IPS DF 19.7 (cell line): Measurements from ENCODE around the gene DHX57.
"Not testable (repeated sequence)": the region's sequence is repeated elsewhere in the genome, so short reads cannot be mapped to it uniquely, and the experiment has no call there.

Experiments
- DNase-seq: peaks from one replicate; pipeline ENCODE4 v3.0.0-alpha.2; 2013; ENCODE audit warnings: low read depth, low spot score

The DHX57 gene

DNA sequence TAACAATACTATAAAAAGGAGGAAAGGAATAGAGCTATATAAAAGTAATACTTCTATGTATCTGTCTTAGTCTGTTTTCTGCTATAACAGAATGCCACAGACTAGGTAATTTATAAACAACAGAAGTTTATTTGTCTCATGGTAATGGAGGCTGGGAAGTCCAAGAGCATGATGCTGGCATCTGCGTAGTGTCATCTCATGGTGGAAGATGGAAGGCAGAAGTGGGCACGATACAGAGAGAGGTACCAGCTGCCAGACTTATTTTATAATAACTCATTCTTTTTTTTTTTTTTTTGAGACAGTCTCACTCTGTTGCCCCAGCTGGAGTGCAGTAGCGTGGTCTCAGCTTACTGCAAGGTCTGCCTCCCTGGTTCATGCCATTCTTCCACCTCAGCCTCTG, 4.3 kb downstream of the DHX57 start:
- no peak for DNase-seq

DNA sequence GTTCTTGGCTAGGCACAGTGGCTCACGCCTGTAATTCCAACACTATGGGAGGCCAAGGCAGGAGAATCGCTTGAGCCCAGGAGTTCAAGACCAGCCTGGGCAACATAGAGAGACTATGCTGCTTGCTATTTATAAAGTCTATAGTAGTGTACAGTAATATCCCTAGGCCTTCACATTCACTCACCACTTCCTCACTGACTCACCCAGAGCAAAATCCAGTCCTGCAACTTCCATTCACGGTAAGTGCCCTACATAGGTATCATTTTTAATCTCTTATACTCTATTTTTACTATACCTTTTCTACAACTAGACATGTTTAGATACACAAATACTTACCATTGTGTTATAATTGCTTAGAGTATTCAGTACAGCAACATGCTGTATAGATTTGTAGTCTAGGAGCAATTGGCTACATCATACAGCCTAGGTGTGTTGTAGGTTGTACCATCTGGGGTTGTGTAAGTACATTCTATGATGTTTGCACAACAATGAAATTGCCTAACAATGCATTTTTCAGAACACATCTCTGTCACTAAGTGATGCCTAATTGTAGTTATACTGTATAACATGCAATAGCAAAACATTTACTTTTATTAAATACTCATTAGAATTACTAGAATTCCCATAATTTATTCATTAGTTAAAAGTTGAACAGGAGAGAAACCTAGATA, 8.8 kb downstream of the DHX57 start:
- DNase-seq, result no peak

DNA sequence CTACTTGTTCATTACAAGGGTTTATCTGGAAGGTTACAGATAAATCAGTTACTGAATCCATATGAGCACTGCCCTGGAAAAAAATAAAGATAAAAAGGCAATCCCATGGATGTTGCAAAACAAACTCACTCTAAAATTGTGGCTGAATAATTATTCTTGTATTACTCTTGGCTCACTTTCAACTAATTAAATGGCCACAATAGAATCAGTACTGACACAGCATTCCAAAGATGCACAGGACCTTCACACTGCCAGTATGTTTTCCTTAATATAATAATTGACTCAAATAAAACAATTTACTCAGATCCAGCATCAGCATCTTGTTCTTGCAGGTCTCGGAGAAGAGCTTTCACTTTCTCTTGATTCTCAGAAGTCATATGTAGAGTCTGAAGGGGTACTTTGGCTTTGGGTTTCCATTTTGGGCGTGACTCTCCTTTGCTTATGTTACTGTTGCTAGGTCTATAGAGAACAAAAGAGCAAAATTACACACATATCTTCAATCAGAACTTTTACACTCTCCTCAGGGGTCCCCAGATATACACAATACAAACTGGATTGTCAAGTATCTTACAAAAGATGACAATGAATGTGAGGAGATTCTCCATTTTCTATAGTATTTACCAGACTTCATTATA, 12.6 kb downstream of the DHX57 start:
- no peak for DNase-seq

DNA sequence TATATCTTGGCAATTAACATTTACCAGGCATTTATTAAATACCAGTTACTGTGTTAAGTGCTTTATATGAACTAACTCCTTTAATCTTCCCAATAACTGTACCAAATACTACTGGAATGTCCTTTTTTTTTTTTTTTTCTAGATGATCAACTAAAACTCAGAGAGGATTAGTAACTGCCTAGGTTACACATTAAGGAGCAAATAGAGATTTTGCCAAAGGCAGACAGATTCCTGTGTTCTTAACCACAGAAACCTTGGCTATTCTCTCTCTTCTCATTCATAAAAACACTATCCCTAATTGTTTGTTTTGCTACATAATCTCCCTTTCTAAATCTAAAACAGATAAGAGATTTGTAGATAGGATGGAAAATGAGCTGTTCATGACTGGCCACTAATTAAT, 13.3 kb downstream of the DHX57 start:
- no peak for DNase-seq

DNA sequence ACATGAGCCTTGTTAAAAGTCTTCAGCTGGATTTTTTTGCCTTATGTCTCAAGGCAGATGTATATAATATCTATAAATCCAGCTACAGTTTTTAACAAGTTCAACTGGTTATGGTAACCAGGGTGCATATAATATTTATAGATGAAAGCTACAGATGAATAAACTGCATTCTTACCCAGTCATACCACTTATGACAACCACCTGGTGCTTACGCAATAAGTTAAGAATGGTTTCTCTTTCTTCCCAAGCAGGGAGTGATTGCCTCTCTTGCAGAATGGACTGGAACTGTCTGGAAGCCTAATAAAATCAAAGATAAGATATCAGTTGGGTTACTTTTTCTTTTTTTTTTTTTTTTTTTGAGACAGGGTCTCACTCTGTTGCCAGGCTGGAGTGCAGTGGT, 19.6 kb downstream of the DHX57 start:
- no peak for DNase-seq

DNA sequence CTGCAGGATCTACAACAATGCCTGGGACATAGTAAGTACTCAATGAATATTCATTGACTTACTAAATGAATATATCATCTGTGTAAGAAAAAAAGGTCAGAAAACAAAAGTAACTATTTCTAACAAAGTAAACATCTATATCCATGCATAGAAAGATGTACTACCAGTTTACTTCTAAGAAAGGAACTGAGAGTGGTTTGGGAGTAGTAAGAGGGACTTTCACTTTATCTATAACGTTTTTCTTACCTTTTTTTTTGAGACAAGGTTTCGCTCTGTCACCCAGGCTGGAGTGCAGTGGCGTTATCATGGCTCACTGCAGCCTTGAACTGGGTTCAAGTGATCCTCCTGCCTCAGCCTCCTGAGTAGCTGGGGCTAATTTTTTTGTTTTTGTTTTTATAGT, 25.7 kb downstream of the DHX57 start:
- no peak for DNase-seq

DNA sequence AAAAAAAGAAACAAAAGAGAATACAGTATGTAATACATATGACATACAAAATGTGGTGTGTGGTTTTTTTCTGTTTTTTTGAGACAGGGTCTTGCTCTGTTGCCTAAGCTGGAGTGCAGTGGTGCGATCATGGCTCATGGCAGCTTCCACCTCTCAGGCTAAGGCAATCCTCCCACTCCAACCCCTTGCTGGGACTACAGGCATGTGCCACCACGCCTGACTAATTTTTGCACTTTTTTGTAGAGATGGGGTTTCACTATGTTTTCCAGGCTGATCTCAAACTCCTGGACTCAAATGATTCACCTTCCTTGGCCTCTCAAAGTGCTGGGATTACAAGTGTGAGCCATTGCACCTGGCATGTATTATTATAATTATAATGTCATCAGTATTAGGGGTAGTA, 38.9 kb downstream of the DHX57 start:
- no peak for DNase-seq

DNA sequence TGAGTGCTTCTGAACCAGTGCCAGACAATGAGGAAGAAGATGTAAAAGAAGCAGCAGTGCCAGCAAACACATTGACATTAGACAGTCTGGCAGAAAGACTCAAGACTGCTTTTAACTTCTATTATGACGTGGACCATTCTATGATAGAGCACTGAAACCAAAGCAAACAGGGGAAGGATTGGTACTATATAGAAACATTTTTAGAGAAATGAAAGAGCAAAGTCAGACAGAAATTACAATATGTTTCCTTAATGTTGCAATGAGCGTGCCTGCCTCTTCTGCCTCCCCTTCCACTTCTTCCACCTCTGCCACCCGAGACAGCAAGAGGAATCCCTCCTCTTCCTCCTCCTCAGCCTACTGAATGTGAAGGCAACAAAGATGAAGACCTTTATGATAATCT, 39.7 kb downstream of the DHX57 start:
- DNase-seq, result no peak

DNA sequence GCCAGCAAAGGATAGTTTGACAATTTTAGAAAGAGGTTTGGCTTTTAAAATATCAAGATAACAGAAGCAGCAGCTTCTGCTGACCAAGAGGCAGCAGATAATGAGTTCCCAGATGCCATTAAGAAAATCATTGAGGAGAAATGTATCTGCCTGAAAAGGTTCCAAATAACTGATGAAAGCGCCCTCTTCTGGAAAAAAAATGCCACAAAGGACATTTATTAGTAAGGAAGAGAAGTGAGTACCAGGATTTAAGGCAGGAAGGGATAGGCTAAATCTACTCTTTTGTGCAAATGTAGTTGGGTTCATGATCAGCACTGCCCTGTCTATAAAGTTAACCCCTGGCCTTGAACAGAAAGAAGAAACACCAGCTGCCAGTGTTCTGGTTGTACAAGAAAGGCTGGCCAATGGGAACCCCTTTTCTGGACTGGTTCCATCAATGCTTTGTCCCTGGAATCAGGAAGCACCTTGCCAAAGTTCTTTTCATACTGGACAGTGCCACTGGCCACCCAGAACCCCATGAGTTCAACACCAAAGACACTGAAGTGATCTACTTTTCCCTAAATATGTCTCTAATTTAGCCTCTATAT, 40.6 kb downstream of the DHX57 start:
- no peak for DNase-seq

DNA sequence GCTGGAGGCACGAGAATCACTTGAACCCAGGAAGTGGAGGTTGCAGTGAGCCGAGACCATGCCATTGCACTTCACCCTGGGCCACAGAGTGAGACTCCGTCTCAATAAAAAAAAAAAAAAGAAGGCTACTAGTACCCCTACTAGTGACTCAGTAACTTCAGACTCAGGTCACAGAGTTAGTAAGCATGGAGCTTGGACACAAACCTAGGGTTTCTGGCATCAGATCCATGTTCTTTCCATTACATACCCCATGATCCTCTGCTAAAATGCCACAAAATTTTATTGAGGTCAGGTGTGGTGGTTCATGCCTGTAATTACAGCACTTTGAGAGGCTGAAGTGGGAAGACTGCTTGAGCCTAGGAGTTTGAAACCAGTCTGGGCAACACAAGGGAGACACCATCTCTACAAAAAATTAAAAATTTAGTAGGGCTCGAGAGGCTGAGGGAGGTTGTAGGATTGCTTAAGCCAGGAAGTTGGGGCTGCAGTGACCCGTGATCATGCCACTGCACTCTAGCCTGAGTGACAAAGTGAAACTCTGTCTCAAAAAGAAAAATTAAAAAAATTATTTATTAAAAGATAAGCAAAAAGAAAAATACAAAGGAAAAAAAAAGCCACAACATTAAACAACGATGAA, 45.1 kb downstream of the DHX57 start:
- no peak for DNase-seq

DNA sequence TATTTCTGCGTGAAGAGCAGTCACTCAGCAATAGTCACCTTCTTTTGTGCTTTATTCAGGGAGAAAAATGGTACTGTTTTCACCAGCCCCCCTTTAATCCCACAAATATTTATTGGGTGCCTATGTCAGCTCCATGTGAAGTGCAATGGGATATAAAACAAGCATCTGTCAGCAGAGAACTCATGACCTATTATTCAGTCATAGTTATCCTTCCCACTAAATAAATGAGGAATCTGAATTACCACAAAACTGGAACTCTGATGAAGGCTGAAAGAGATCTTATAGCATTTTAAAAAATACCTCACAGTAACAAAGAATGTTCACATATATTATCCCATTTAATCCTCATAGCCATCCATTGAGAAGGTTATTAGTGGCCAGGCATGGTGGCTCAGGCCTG, 45.8 kb downstream of the DHX57 start:
- no peak for DNase-seq

DNA sequence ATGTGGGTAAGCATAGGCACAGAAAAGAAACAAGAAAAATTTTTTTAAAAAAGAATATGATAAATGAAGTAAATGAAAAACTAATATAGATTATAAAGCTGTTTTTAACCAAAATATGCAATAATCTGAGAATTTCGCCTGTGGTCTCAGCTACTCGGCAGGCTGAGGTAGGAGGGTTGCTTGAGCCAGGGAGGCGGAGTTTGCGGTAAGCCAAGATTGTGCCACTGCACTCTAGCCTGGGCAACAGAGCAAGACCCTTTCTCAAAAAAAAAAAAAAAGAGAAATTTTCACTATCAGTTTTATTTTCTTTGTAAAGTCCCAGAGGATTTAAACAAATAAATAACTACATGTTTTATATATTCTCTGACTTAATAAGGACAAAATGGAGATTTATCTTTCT, 47.3 kb downstream of the DHX57 start:
- DNase-seq, result no peak

DNA sequence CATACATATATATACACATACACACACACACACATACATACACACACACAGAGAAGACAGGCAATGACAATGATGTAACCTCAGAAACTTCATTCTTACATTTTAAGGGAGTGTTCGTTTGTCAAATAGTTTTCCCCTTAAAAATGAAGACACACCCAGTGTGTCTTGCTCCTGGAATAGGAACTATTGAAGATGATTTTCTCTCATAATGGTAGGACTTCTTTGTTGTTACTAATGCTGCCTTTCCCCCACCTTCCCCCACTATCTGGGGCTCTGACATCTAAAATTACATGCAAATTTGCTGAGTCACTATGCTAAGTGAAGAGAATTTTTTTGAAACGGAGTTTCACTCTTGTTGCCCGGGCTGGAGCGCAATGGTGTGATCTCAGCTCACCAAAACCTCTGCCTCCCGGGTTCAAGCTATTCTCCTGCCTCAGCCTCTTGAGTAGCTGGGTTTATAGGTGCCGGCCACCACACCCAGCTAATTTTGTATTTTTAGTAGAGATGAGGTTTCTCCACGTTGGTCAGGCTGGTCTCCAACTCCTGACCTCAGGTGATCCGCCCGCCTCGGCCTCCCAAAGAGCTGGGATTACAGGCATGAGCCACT, 48.1 kb downstream of the DHX57 start:
- DNase-seq, result not testable (repeated sequence)

DNA sequence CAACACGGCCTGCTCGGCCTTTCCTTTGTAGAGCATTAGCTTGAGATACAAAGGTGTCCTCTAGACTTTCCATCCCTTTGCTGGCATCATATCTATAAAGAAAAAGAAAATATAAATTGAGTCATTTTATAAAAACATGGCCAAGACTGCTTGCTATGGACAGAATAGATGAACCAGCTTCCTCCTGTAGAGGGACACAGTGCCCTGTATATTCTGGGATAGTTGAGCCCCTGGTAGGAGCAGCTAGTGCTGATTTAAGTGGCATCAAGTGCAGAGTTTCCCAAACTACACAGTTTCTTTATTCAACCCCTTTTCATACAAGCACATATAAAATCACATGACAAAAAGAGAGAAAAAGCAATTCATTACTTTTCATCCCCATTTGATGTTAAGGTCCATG, 49.8 kb downstream of the DHX57 start:
- DNase-seq, result no peak

DNA sequence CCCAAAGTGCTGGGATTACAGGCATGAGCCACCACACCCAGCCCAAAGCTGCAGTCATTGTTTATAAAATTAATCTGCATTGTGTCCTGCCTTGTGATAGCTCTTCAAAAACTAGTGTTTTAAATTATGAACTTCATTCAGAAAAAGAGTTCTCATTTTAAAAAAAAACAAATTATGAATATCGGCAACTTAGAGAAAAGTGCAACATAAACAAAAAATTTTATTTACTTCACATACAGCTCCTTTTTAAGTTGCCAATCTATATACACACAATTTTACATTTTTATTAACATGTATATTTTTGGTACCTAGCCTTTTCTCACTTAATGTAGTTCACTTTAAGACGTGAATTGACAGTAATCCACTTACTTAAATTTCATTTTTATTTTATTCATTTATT, 50.8 kb downstream of the DHX57 start:
- no peak for DNase-seq

DNA sequence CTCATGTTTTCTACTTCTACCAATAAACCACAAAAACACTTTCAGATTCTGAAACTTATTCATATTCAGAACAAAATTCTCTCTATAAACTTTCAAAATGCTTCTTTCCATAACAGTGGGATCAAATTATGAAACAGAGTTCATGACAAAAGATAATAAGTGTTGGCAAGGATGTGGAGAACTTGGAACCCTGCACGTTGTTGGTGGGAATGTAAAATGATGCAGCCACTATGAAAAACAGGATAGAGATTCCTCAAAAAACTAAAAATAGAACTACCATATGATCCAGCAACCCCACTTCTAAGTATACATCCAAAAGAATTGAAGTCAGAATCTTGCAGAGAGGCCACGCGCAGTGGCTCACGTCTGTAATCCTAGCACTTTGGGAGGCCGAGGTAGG, 52.3 kb downstream of the DHX57 start:
- DNase-seq, result no peak

DNA sequence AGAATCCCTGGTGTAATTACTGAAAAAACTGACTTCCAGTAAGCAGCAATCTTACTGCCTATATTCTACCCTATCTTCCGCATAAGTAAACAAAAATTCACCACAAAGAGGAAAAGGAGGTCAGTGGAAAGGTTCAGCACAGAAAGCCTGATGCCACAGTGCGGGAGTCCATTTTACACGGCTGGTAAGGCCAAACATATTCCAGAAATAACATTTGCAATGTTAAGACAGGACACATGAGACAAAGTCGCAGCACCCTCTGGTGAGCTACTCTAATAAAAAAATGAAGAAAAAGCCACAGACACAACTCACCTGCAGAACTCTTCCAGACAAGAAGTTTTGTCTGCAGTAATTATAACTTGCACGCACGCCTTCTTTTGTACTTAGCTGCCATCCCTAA, 57.2 kb downstream of the DHX57 start:
- no peak for DNase-seq

DNA sequence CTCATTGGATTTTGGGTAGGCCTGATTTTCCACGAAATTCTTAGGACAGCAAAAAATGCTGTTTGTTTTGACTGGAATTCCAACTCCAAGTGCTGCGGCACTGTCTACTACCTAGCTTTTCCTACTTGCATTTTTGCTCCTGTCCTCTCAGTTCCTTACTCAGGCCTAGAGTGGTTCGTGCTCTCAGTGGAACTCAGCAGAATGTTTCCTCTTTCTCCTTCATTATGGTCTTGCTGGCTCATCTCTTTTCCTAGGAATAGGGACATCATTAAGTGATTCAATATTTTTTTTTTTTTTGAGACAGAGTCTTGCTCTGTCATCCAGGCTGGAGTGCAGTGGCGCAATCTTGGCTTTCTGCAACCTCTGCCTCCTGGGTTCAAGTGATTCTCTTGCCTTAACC, 59.8 kb downstream of the DHX57 start:
- DNase-seq, result no peak

DNA sequence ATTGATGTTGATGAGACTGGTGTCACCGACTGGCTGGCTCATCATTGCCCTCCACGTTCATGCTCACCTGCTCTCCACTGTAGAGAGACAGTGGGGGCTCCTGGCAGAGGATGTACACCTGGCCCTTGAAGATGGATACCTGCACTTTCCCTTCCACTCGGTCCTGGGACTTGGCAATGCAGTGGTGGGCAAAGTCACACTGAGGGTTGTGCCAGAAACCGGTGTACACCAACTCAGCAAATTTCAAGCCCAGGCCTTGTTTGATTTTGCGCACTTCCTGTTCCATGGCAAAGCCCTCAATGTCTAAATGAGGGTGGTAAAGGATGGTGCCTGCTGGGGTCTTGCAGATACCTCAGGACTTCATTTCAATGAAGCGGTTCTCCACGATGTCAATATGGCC, 65.2 kb downstream of the DHX57 start:
- DNase-seq, result no peak

DNA sequence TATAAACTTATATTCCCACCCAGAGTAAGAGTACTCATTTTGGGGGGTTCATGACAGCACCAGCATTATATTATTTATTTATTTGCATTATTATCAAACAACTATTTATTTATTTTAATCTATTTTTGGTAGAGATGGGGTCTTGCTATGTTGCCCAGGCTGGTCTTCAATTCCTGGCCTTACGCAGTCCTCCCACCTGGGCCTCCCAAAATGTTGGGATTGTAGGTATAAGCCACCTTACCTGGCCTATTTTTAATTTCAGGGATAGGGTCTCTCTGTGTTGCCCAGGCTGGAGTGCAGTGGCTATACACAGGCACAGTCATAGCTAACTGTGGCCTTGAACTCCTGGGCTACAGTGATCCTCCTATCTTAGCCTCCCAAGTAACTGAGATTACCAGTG, 67.1 kb downstream of the DHX57 start:
- no peak for DNase-seq

DNA sequence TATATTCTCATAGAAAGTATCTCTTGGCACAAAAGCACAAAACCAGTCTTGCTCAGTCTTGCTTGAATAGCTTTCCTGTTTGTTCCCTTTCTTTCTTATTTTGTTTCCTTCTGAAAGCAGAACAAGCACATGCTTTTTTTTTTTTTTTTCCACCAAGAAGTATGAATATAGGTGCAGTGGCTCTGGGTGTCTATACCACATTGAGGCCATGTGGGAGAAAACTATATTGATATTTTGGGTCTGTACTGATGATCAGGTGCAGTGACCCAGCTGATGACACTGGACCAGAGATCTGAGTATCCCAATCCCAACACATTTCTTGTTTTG, 69.0 kb downstream of the DHX57 start:
- no peak for DNase-seq

DNA sequence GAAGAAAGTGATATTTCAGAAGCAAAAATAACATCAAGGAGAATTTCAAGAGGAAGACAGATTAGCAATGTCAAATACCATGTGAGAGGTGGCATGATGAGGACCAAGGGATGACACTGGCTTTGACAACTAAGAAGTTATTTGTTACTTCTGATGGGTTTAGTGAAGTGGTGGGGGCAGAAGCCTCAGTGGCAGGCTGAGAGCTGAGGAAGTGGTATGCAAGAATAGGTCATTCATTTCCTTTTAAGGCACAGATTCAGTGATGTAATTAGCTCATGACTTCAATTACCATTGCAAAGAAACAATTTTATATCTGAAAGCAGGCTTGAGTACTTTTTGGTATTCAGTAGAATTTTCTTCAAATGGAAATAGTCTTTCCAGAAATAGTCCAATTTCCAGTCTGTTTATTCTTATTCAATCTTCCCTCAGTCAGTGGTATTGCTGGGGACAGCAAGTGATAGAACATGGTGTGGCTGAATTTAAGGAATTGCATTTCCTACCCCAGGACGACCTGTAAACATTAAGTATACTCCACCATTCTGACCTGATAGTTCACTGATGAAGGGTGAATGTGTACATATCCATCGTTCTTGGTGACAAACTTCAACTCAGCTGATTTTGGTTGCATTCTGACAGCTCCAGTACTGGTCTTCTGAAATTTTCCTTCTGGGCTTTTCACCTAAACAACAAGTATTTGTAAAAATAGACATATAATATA, 69.6 kb downstream of the DHX57 start:
- DNase-seq, result no peak
